GM12878 (cell line): ENCODE results near the gene ADAM30.

Source experiments
- EP300 ChIP-seq, 2 experiments: fragments of 150-350 bp in 1 of 2; IDR thresholded peaks; 2 replicates each; pipeline ENCODE4 v1.6.1; 2011 to 2012; ENCODE audit warnings: low read depth in 2 of 2, low read length in 2 of 2, borderline replicate concordance in 1 of 2, improper control_type of control experiment in 1 of 2, inconsistent platforms in 1 of 2; ENCODE audit not compliant: control insufficient read depth in 1 of 2
- HCFC1 ChIP-seq: fragments of 150-350 bp; IDR thresholded peaks from 2 replicates; pipeline ENCODE4 v1.6.1; 2014; ENCODE audit warnings: low read length
- MEF2A ChIP-seq: IDR thresholded peaks from 2 replicates; pipeline ENCODE4 v1.6.1; 2011; ENCODE audit warnings: low read depth, mild to moderate bottlenecking, low read length, moderate library complexity; ENCODE audit not compliant: insufficient read depth
- POLR2A ChIP-seq: IDR thresholded peaks from 2 replicates; pipeline ENCODE4 v1.6.1; 2011; ENCODE audit warnings: low read depth, mild to moderate bottlenecking, low read length
- RCOR1 ChIP-seq: conservative IDR thresholded peaks from 2 replicates; pipeline ENCODE4 v1.6.1; 2012; ENCODE audit warnings: low read depth, low read length, improper control_type of control experiment
- YY1 ChIP-seq: IDR thresholded peaks from 2 replicates; pipeline ENCODE4 v1.6.1; 2011; ENCODE audit warnings: low read depth, mild to moderate bottlenecking, low read length
- TF ChIP-seq, protein P1 (sequence below), 3 experiments: IDR thresholded peaks in 2 of 3; conservative IDR thresholded peaks in 1 of 3; 2 replicates each; pipeline ENCODE4 v1.5.1; 2011; ENCODE audit warnings: low read depth in 3 of 3, low read length in 3 of 3, mild to moderate bottlenecking in 3 of 3, control low read depth in 2 of 3, moderate library complexity in 2 of 3, inconsistent platforms in 1 of 3, mixed read lengths in 1 of 3; ENCODE audit not compliant: control insufficient read depth in 2 of 3, insufficient read depth in 1 of 3; ENCODE audit errors: extremely low read depth in 1 of 3
- TF ChIP-seq, protein P2 (sequence below): fragments of 450-650 bp; IDR thresholded peaks from 2 replicates; pipeline ENCODE4 v1.6.1; 2017; ENCODE audit warnings: mild to moderate bottlenecking, moderate library complexity
- TF ChIP-seq, protein P3 (sequence below): IDR thresholded peaks from 2 replicates; pipeline ENCODE4 v1.6.1; 2012; ENCODE audit warnings: mild to moderate bottlenecking, low read depth, low read length

DNA sequence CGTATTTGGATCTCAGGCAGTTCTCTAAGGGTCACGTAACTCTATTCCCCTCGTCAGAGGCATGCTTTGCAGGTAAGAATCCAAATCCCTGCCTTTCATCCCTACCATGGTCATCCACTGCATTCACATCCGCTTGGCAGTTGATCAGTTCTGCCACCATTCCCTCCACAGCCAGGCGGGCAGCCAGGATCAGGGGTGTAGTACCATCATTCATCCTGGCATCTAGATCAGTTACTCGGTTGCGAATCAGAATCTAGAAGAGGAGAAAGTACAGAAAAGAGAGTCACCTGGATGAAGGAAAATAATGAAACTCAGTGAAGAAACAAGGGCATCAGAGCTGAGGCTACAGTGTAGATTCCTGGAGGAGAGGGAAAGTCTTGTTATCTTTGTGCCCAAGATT lies 22.0 kb upstream of the ADAM30 start:
- TF ChIP-seq YY1 (no peak), MEF2A (no peak), EP300 (IDR thresholded peaks at IDR 0.05; ENCODE audit: borderline replicate concordance in 1 of 2, control insufficient read depth in 1 of 2, low read depth in 2 of 2, low read length in 2 of 2) (no peak), HCFC1 (no peak), RCOR1 (no peak), POLR2A (no peak)
- TF ChIP-seq, protein P1, sequence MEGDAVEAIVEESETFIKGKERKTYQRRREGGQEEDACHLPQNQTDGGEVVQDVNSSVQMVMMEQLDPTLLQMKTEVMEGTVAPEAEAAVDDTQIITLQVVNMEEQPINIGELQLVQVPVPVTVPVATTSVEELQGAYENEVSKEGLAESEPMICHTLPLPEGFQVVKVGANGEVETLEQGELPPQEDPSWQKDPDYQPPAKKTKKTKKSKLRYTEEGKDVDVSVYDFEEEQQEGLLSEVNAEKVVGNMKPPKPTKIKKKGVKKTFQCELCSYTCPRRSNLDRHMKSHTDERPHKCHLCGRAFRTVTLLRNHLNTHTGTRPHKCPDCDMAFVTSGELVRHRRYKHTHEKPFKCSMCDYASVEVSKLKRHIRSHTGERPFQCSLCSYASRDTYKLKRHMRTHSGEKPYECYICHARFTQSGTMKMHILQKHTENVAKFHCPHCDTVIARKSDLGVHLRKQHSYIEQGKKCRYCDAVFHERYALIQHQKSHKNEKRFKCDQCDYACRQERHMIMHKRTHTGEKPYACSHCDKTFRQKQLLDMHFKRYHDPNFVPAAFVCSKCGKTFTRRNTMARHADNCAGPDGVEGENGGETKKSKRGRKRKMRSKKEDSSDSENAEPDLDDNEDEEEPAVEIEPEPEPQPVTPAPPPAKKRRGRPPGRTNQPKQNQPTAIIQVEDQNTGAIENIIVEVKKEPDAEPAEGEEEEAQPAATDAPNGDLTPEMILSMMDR (IDR thresholded peaks at IDR 0.05 in 2 of 3, conservative IDR thresholded peaks at IDR 0.05 in 1 of 3; ENCODE audit: control insufficient read depth in 2 of 3, extremely low read depth in 1 of 3, insufficient read depth in 1 of 3, low read depth in 3 of 3, low read length in 3 of 3), result no peak
- TF ChIP-seq, protein P2, sequence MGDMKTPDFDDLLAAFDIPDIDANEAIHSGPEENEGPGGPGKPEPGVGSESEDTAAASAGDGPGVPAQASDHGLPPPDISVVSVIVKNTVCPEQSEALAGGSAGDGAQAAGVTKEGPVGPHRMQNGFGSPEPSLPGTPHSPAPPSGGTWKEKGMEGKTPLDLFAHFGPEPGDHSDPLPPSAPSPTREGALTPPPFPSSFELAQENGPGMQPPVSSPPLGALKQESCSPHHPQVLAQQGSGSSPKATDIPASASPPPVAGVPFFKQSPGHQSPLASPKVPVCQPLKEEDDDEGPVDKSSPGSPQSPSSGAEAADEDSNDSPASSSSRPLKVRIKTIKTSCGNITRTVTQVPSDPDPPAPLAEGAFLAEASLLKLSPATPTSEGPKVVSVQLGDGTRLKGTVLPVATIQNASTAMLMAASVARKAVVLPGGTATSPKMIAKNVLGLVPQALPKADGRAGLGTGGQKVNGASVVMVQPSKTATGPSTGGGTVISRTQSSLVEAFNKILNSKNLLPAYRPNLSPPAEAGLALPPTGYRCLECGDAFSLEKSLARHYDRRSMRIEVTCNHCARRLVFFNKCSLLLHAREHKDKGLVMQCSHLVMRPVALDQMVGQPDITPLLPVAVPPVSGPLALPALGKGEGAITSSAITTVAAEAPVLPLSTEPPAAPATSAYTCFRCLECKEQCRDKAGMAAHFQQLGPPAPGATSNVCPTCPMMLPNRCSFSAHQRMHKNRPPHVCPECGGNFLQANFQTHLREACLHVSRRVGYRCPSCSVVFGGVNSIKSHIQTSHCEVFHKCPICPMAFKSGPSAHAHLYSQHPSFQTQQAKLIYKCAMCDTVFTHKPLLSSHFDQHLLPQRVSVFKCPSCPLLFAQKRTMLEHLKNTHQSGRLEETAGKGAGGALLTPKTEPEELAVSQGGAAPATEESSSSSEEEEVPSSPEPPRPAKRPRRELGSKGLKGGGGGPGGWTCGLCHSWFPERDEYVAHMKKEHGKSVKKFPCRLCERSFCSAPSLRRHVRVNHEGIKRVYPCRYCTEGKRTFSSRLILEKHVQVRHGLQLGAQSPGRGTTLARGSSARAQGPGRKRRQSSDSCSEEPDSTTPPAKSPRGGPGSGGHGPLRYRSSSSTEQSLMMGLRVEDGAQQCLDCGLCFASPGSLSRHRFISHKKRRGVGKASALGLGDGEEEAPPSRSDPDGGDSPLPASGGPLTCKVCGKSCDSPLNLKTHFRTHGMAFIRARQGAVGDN, result no peak
- TF ChIP-seq, protein P3, sequence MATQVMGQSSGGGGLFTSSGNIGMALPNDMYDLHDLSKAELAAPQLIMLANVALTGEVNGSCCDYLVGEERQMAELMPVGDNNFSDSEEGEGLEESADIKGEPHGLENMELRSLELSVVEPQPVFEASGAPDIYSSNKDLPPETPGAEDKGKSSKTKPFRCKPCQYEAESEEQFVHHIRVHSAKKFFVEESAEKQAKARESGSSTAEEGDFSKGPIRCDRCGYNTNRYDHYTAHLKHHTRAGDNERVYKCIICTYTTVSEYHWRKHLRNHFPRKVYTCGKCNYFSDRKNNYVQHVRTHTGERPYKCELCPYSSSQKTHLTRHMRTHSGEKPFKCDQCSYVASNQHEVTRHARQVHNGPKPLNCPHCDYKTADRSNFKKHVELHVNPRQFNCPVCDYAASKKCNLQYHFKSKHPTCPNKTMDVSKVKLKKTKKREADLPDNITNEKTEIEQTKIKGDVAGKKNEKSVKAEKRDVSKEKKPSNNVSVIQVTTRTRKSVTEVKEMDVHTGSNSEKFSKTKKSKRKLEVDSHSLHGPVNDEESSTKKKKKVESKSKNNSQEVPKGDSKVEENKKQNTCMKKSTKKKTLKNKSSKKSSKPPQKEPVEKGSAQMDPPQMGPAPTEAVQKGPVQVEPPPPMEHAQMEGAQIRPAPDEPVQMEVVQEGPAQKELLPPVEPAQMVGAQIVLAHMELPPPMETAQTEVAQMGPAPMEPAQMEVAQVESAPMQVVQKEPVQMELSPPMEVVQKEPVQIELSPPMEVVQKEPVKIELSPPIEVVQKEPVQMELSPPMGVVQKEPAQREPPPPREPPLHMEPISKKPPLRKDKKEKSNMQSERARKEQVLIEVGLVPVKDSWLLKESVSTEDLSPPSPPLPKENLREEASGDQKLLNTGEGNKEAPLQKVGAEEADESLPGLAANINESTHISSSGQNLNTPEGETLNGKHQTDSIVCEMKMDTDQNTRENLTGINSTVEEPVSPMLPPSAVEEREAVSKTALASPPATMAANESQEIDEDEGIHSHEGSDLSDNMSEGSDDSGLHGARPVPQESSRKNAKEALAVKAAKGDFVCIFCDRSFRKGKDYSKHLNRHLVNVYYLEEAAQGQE, result no peak
